ENCODE results near the gene CWC27.

CWC27 gene, protein sequence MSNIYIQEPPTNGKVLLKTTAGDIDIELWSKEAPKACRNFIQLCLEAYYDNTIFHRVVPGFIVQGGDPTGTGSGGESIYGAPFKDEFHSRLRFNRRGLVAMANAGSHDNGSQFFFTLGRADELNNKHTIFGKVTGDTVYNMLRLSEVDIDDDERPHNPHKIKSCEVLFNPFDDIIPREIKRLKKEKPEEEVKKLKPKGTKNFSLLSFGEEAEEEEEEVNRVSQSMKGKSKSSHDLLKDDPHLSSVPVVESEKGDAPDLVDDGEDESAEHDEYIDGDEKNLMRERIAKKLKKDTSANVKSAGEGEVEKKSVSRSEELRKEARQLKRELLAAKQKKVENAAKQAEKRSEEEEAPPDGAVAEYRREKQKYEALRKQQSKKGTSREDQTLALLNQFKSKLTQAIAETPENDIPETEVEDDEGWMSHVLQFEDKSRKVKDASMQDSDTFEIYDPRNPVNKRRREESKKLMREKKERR

DNA sequence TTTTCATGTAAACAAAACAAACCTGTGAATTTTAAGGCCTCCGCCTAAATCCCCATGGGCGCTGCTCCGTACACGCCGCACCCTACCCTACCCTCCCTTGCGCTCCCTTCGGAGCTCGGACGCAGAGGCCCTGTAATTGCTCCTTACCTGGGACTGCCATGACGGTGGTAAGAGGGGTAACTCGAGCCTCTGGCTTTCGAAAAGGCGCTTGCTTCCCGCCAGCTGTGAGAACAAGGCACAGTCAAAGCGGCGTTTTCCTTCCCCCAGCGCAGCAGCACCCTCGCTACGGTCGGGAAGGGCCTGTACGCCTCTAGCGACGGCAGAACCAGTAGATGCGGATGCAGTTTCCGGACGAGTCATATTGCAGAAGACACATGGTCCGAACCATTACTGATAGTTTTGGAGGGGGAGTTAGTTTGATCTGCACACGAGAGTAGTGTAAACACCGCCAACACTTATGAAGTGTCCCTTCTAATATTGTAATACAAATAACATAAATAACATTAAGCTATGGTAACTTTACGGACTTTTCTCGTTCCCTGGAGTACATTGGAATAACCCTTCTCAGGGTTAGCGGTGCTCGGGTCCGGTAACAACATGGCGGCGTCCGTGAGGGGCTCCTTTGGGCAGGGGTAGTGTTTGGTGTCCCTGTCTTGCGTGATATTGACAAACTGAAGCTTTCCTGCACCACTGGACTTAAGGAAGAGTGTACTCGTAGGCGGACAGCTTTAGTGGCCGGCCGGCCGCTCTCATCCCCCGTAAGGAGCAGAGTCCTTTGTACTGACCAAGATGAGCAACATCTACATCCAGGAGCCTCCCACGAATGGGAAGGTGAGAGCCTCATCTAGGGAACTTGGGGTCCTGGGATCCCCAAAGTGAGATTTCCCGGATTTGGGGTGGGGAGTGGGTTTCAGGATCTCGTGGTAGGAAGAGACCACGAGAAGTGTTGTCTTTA lies at the start of gene CWC27, which contains the start of gene SREK1IP1:
CWC27 (plus strand) TSS at position 573 of the 955 bp plus-strand sequence; CDS start at position 790, 217 bp downstream.
SREK1IP1 (minus strand) TSS at position 334 of the 955 bp plus-strand sequence; CDS start at position 160, 174 bp downstream.
- DNase-seq, result peak; percentile 90

GRCh38 chr5:64722588-64722987 lies 46.1 kb upstream of the CWC27 start:
- no peak for DNase-seq

GRCh38 chr5:64727150-64727549 lies 41.6 kb upstream of the CWC27 start:
- DNase-seq, result no peak

- no peak for DNase-seq
Measured at GRCh38 chr5:64742411-64742810, 26.3 kb upstream of the CWC27 start.

- DNase-seq, result no peak
Measured at GRCh38 chr5:64742821-64743220, 25.9 kb upstream of the CWC27 start.

GRCh38 chr5:64744914-64745313 lies 23.8 kb upstream of the CWC27 start:
- DNase-seq, result no peak

DNA sequence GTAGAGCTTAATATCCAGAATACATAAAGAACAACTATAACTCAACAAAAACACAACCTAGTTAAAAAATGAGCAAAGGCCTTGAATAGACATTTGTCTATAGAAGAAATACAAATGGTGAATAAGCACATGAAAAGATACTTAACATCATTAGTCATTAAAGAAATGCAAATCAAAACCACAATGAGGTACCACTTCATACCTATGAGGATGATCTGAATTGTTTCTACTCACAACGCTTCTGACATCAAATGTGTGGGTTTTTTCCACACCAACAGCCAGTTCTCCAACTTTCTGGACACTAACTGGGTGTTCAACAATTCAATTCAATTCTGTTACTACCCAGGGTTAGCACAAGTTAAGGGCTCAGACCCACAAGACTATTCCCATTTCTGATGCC lies 22.3 kb upstream of the CWC27 start:
- DNase-seq, result no peak

DNA sequence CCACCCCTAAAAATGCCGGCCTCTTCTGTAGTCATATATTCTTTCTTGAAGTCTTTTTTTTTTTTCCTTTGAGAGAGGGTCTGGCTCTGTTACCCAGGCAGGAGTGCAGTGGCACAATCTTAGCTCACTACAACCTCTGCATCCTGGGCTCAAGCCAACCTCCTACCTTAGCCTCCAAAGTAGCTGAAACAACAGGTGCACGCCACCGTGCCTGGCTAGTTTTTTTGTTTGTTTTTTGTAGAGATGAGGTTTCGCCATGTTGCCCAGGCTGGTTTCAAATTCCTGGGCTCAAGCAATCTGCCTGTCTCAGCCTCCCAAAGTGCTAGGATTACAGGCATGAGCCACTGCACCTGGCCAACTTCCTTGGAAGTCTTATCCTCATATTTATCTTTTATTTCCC lies 19.3 kb upstream of the CWC27 start:
- DNase-seq, result no peak

GRCh38 chr5:64754066-64754465 lies 14.7 kb upstream of the CWC27 start:
- DNase-seq, result no peak

- no peak for DNase-seq
Measured at GRCh38 chr5:64758901-64759300, 9.8 kb upstream of the CWC27 start.

- DNase-seq, result no peak
Measured at GRCh38 chr5:64759960-64760660, 8.6 kb upstream of the CWC27 start.

DNA sequence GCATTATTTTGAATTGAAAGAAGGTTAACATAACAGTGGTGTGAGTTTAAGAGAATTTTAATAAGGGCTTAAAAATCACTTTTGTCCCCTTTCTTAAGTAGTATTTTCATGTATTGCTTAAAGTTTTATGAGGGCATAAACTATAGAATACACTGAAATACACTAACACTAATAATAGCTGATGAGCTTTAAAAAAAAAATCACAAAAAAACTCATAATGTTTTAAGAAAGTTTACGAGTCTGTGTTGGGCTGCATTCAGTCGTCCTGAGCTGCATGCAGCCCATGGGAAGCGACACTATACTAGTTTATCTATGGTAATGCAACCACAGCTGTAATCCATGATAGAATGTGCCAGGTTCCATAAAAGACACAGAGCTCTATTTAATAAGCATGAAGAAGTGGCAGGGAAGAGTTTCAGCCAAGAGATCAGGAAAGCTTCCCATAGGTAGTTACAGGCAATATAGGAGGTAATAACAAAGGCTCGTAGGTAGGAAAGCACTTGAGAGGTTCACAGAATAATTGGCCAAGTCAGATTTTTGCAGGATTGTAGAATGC lies 4.7 kb upstream of the CWC27 start:
- no peak for DNase-seq

- DNase-seq, result no peak
Measured at GRCh38 chr5:64765804-64766504, 2.8 kb upstream of the CWC27 start.

GRCh38 chr5:64766941-64767340 lies 1.8 kb upstream of the CWC27 start:
- DNase-seq, result no peak

DNA sequence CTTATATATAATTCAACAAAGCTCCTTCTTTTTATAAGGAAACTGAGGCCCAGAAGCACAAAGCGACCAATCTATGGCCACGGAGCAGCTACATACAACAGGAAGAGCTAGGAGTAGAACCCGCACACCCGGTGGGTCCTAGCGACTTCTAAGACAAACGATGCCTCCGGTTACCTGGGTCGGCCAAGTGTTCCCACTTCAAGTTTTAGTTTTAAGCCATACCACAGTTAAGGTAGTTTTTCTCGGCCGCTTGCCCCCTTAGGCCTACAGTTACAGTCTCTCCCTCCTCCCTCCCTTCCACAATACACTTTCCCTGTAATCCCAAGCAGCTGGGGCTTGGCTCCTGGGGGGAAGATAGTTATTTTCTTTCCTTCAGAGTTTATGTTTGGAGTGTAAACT lies 772 bp upstream of the CWC27 start:
- DNase-seq, result peak; percentile 50

DNA sequence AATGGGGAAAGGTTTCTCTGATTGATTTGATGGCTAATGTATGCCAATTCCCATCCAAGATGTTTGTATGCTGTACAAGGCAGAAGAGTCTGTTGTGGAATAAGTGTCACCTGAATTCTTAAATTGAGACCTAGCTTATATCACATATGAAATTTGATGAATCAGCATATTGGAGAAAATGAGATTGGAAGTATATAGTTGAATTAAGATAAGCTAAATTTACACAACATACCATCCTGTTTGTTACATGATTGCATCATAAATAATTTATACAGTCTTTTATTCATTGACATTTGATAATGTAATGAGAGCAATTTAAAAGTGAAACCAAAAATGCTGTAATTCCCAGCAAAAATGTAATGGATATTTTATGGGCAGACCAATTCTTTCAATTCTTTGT lies 1.1 kb downstream of the CWC27 start:
- no peak for DNase-seq

- no peak for DNase-seq
Measured at GRCh38 chr5:64771736-64772135, 3.0 kb downstream of the CWC27 start.

DNA sequence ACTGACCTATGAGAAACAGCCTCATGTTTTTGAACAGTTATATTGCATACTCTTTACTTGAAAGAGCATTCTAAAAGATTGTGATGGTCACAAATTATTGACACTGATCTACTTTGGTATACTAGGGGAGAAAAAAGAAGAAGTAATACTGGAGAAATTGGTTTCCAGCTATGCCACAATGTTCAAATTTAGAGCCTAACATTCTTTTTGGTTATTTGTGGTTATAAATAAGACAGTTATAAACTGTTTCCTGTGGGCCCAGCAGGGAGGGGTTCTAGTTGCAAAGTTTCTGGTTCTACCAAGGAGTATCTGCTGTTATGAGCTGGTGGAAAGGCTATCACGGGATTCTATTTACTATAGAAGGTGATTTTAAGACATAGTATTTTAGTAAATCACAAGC lies 4.8 kb downstream of the CWC27 start:
- DNase-seq, result no peak

DNA sequence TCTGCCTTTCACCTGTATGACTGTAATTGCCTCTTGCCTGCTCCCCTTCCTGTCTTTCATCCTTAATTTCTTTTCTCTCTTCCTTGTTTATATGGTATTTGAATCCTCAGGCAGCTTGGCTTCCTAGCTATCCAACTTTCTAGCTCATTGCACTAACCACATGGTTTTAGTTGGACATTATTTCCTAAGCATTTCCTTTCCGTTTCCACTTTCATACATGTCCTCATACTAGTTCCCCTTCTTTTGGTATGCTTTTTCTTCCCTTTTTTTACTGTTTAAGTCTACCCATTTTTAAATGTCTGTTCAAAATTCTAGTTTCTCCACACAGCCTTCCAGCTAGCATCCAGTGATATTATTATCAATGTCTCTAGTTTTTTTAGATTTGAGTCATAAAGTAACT lies 6.6 kb downstream of the CWC27 start:
- no peak for DNase-seq

- peak; percentile 79 for DNase-seq
Measured at GRCh38 chr5:64784451-64785025, 15.8 kb downstream of the CWC27 start.

GRCh38 chr5:64786372-64786771 lies 17.6 kb downstream of the CWC27 start:
- no peak for DNase-seq

GRCh38 chr5:64788156-64788555 lies 19.4 kb downstream of the CWC27 start:
- DNase-seq, result no peak
